SK-N-MC (cell line): ENCODE results near the gene TPP2.

Source experiments
- DNase-seq: peaks from one replicate; pipeline ENCODE4 v3.0.0-alpha.2; 2011; ENCODE audit warnings: low read depth, low spot score
- H3K27ac ChIP-seq: fragments of 200-600 bp; sonication (generic); 2 replicates; pipeline ENCODE4 v1.5.1; 2016; ENCODE audit warnings: mixed run types
- H3K36me3 ChIP-seq: fragments of 200-600 bp; sonication (generic); 2 replicates; pipeline ENCODE4 v1.6.1; 2017; ENCODE audit warnings: antibody characterized with exemption, low read length, mixed read lengths; ENCODE audit not compliant: insufficient read depth
- H3K4me3 ChIP-seq: fragments of 200-600 bp; sonication (generic); 2 replicates; pipeline ENCODE4 v1.5.1; 2016
- H3K9ac ChIP-seq: fragments of 200-600 bp; sonication (generic); 2 replicates; pipeline ENCODE4 v1.8.0; 2017; ENCODE audit warnings: mixed run types, mixed read lengths; ENCODE audit not compliant: insufficient read length
- H3K9me3 ChIP-seq: fragments of 200-600 bp; sonication (generic); 2 replicates; pipeline ENCODE4 v1.6.1; 2017; ENCODE audit warnings: low read depth, mild to moderate bottlenecking, antibody characterized with exemption, low read length, moderate library complexity, mixed read lengths
- EZH2 ChIP-seq: fragments of 200-600 bp; sonication (generic); IDR thresholded peaks from one replicate; pipeline ENCODE4 v1.6.1; 2017; ENCODE audit warnings: antibody characterized with exemption
- FOXP2 ChIP-seq: optimal IDR thresholded peaks from 2 replicates; pipeline ENCODE3; 2011; ENCODE audit warnings: mild to moderate bottlenecking, moderate library complexity; ENCODE audit not compliant: insufficient read depth; ENCODE audit errors: extremely low read length, control extremely low read depth
- POLR2AphosphoS5 ChIP-seq: IDR thresholded peaks from 2 replicates; pipeline ENCODE4 v1.6.1; 2012; ENCODE audit warnings: mild to moderate bottlenecking, low read depth, low read length, borderline replicate concordance

Gene TPP2

GRCh38 chr13:102686024-102686423 lies 89.2 kb downstream of the TPP2 start:
- DNase-seq, result no peak
- no peak overlapping the region for H3K9ac ChIP-seq
- no peaks in the 10 kb centered on the region for H3K9me3 ChIP-seq
- H3K4me3 ChIP-seq, result no peak overlapping the region
- no peaks in the 10 kb centered on the region for H3K36me3 ChIP-seq
- no peak overlapping the region for H3K27ac ChIP-seq
- no peak for TF ChIP-seq FOXP2
- no peak for TF ChIP-seq EZH2
- no peak for TF ChIP-seq POLR2AphosphoS5

GRCh38 chr13:102687520-102687919 lies 90.7 kb downstream of the TPP2 start:
- no peak overlapping the region for H3K27ac ChIP-seq
- TF ChIP-seq FOXP2, result no peak
- no peak for TF ChIP-seq POLR2AphosphoS5
- no peak for TF ChIP-seq EZH2
- no peak overlapping the region for H3K9ac ChIP-seq
- no peak for DNase-seq
- no peaks in the 10 kb centered on the region for H3K36me3 ChIP-seq
- no peaks in the 10 kb centered on the region for H3K9me3 ChIP-seq
- no peak overlapping the region for H3K4me3 ChIP-seq

GRCh38 chr13:102688306-102688973 lies 91.7 kb downstream of the TPP2 start:
- Histone ChIP-seq H3K4me3 (no peak overlapping the region), H3K36me3 (no peaks in the 10 kb centered on the region), H3K9ac (no peak overlapping the region), H3K9me3 (no peaks in the 10 kb centered on the region), H3K27ac (no peak overlapping the region)
- no peak for DNase-seq
- TF ChIP-seq POLR2AphosphoS5 (no peak), EZH2 (no peak)

- no peak overlapping the region for H3K27ac ChIP-seq
- H3K36me3 ChIP-seq, result no peaks in the 10 kb centered on the region
- H3K4me3 ChIP-seq, result no peak overlapping the region
- H3K9me3 ChIP-seq, result no peaks in the 10 kb centered on the region
- DNase-seq, result no peak
- no peak overlapping the region for H3K9ac ChIP-seq
- TF ChIP-seq FOXP2 (no peak), EZH2 (no peak), POLR2AphosphoS5 (no peak)
Measured at GRCh38 chr13:102690883-102691282, 94.1 kb downstream of the TPP2 start.

- DNase-seq, result no peak
- no peak overlapping the region for H3K4me3 ChIP-seq
- no peaks in the 10 kb centered on the region for H3K36me3 ChIP-seq
- TF ChIP-seq EZH2 (no peak), FOXP2 (no peak), POLR2AphosphoS5 (no peak)
- H3K9ac ChIP-seq, result no peak overlapping the region
- no peaks in the 10 kb centered on the region for H3K9me3 ChIP-seq
- H3K27ac ChIP-seq, result no peak overlapping the region
Measured at GRCh38 chr13:102692491-102692826, 95.7 kb downstream of the TPP2 start.

- H3K36me3 ChIP-seq, result no peaks in the 10 kb centered on the region
- DNase-seq, result no peak
- H3K27ac ChIP-seq, result no peak overlapping the region
- H3K9ac ChIP-seq, result no peak overlapping the region
- H3K4me3 ChIP-seq, result no peak overlapping the region
- no peaks in the 10 kb centered on the region for H3K9me3 ChIP-seq
- TF ChIP-seq FOXP2 (no peak), EZH2 (no peak), POLR2AphosphoS5 (no peak)
Measured at GRCh38 chr13:102693250-102693649, 96.5 kb downstream of the TPP2 start.

GRCh38 chr13:102693776-102694175 lies 97.0 kb downstream of the TPP2 start:
- H3K27ac ChIP-seq, result no peak overlapping the region
- no peak for TF ChIP-seq POLR2AphosphoS5
- TF ChIP-seq EZH2, result no peak
- no peaks in the 10 kb centered on the region for H3K9me3 ChIP-seq
- no peak for DNase-seq
- H3K36me3 ChIP-seq, result no peaks in the 10 kb centered on the region
- no peak overlapping the region for H3K4me3 ChIP-seq
- H3K9ac ChIP-seq, result no peak overlapping the region

GRCh38 chr13:102694937-102695336 lies 98.2 kb downstream of the TPP2 start, which contains the start of gene METTL21C:
Gene METTL21C (minus strand): TSS chr13:102695044. CDS start chr13:102694498, 546 bp downstream.
- DNase-seq, result no peak
- TF ChIP-seq EZH2 (no peak), POLR2AphosphoS5 (no peak), FOXP2 (no peak)
- Histone ChIP-seq H3K4me3 (no peak within 1 kb of the TSS), H3K36me3 (no peaks in the 10 kb centered on the region), H3K27ac (no peak within 1 kb of the TSS), H3K9ac (no peak within 1 kb of the TSS), H3K9me3 (no peaks in the 10 kb centered on the region)

- no peaks in the 10 kb centered on the region for H3K9me3 ChIP-seq
- TF ChIP-seq EZH2 (no peak), POLR2AphosphoS5 (no peak), FOXP2 (no peak)
Measured at GRCh38 chr13:102696465-102696864, 99.7 kb downstream of the TPP2 start.

GRCh38 chr13:102697264-102697663 lies 100.5 kb downstream of the TPP2 start:
- H3K27ac ChIP-seq, result no peak overlapping the region
- H3K9ac ChIP-seq, result no peak overlapping the region
- DNase-seq, result no peak
- H3K9me3 ChIP-seq, result no peaks in the 10 kb centered on the region
- no peak overlapping the region for H3K4me3 ChIP-seq
- TF ChIP-seq FOXP2, result no peak
- no peak for TF ChIP-seq EZH2
- no peak for TF ChIP-seq POLR2AphosphoS5
- no peaks in the 10 kb centered on the region for H3K36me3 ChIP-seq

More at GRCh38 chr13:102696465-102696864, 99.7 kb downstream of the TPP2 start:
- Histone ChIP-seq H3K4me3 (no peak overlapping the region), H3K9ac (no peak overlapping the region), H3K27ac (no peak overlapping the region), H3K36me3 (no peaks in the 10 kb centered on the region)
- no peak for DNase-seq
